GM18858 (cell line): ENCODE results near the gene FCRL5.

Source experiments
- ATAC-seq: cut with Tn5 transposase; IDR thresholded peaks from one replicate; pipeline ENCODE4 v1.9.1; 2021; ENCODE audit not compliant: unreplicated experiment

The FCRL5 gene

GRCh38 chr1:157532569-157532968 lies 19.7 kb downstream of the FCRL5 start:
- ATAC-seq = no peak

GRCh38 chr1:157523774-157524493 lies 28.4 kb downstream of the FCRL5 start:
- ATAC-seq = peak; percentile 81

- no peak for ATAC-seq
These were observed 31.3 kb downstream of the FCRL5 start for GRCh38 chr1:157521056-157521455.

- ATAC-seq = no peak
These were observed 31.9 kb downstream of the FCRL5 start for GRCh38 chr1:157520386-157520935.

GRCh38 chr1:157519451-157519850 lies 32.9 kb downstream of the FCRL5 start:
- ATAC-seq = no peak

GRCh38 chr1:157517016-157517415 lies 35.3 kb downstream of the FCRL5 start:
- ATAC-seq = no peak

GRCh38 chr1:157515709-157516108 lies 36.6 kb downstream of the FCRL5 start:
- ATAC-seq = no peak

- no peak for ATAC-seq
These were observed 37.2 kb downstream of the FCRL5 start for GRCh38 chr1:157515141-157515540.

GRCh38 chr1:157512036-157512969 lies 40.0 kb downstream of the FCRL5 start:
- peak; percentile 46 for ATAC-seq

GRCh38 chr1:157509546-157510232 lies 42.6 kb downstream of the FCRL5 start:
- no peak for ATAC-seq

- peak; percentile 80 for ATAC-seq
These were observed 46.6 kb downstream of the FCRL5 start for GRCh38 chr1:157505481-157506272.

- no peak for ATAC-seq
These were observed 47.7 kb downstream of the FCRL5 start for GRCh38 chr1:157504646-157505045.

- no peak for ATAC-seq
These were observed 52.8 kb downstream of the FCRL5 start for GRCh38 chr1:157499521-157499920.

- ATAC-seq = no peak
These were observed 53.6 kb downstream of the FCRL5 start for GRCh38 chr1:157498736-157499090.

- ATAC-seq = no peak
These were observed 54.2 kb downstream of the FCRL5 start for GRCh38 chr1:157497987-157498735.

GRCh38 chr1:157497284-157497683 lies 55.0 kb downstream of the FCRL5 start:
- no peak for ATAC-seq

GRCh38 chr1:157496121-157496526 lies 56.2 kb downstream of the FCRL5 start:
- no peak for ATAC-seq

- no peak for ATAC-seq
These were observed 57.0 kb downstream of the FCRL5 start for GRCh38 chr1:157495285-157495684.

- no peak for ATAC-seq
These were observed 58.2 kb downstream of the FCRL5 start for GRCh38 chr1:157494093-157494492.
